Transverse colon (tissue), 4 donors: Measurements from ENCODE around the gene CASP12. TPM values are rescaled to one million over a fixed set of nuclear protein-coding genes. Genes with fewer than 3 reads are reported as not detected.

Source experiments
- DNase-seq: peaks from one replicate; pipeline ENCODE4 v3.0.0-alpha.2; 2019
- H3K27ac ChIP-seq, 4 donors: fragments of 200-600 bp; sonication (generic); 2 replicates each; pipeline ENCODE4 v1.5.1; 2016 to 2018; ENCODE audit warnings: inconsistent platforms in 4 of 4
- H3K27me3 ChIP-seq: fragments of 200-600 bp; sonication (generic); 2 replicates; pipeline ENCODE4 v1.5.1; 2017; ENCODE audit warnings: inconsistent platforms
- H3K36me3 ChIP-seq, 4 donors: fragments of 200-600 bp; sonication (generic); 2 replicates each; pipeline ENCODE4 v1.5.1; 2017 to 2019; ENCODE audit warnings: inconsistent platforms in 4 of 4
- H3K4me1 ChIP-seq, 4 donors: fragments of 200-600 bp; sonication (generic); 2 replicates each; pipeline ENCODE4 v1.5.1; 2017 to 2020; ENCODE audit warnings: inconsistent platforms in 4 of 4
- H3K4me3 ChIP-seq, 4 donors: fragments of 200-600 bp; sonication (generic); 1 replicate in 1 of 4; 2 replicates in 3 of 4; pipeline versions ENCODE4 v1.5.1 to v1.6.1; 2017 to 2019; ENCODE audit warnings: inconsistent platforms in 4 of 4
- H3K9me3 ChIP-seq, 2 donors: fragments of 200-600 bp; sonication (generic); 2 replicates each; pipeline ENCODE4 v1.5.1; 2017 to 2019; ENCODE audit warnings: inconsistent platforms in 2 of 2
- EP300 ChIP-seq: sonication (generic); formaldehyde crosslinking; IDR thresholded peaks from one replicate; pipeline ENCODE4 v1.6.1; 2017; ENCODE audit warnings: antibody characterized with exemption, low read depth
- POLR2A ChIP-seq: fragments of 450-650 bp; IDR thresholded peaks from one replicate; pipeline ENCODE4 v1.6.1; 2016; ENCODE audit warnings: antibody characterized with exemption, mild to moderate bottlenecking, moderate library complexity
- POLR2AphosphoS5 ChIP-seq, 3 donors: sonication (generic); formaldehyde crosslinking; IDR thresholded peaks; one replicate each; pipeline ENCODE4 v1.6.1; 2016; ENCODE audit warnings: antibody characterized with exemption in 3 of 3
- WGBS, 2 donors: methylation state at CpG; one replicate each; pipeline ENCODE4 v1.1.5; 2018; ENCODE audit warnings: low coverage in 1 of 2; 5-methylcytosine and 5-hydroxymethylcytosine counted together
- in situ Hi-C, 4 donors: fragments of 200-750 bp; cut with MboI; loops; one replicate each; pipeline versions ENCODE4 v1.15.0 to v1.15.1; 2017; ENCODE audit warnings: low sequenced_read_pairs in 3 of 4, low pct_ligation_motif_present in 1 of 4, low pct_unique_long_range_greater_than_20kb in 1 of 4
- intact Hi-C: fragments of 100-400 bp; cut with DNase I; formaldehyde crosslinking; loops from one replicate; pipeline ENCODE4 v1.15.1; 2023; ENCODE audit warnings: low total_unique reads
- total RNA-seq, 4 donors: library from RNA; depleted of rRNA; stranded (reverse); fragments of >200 nt; gene quantifications; one replicate each; pipeline ENCODE4 v1.1.0, GENCODE V29; 2016
- TF ChIP-seq, protein P1 (sequence below), 5 experiments: fragments of 200-600 bp in 3 of 5; fragments of 450-650 bp in 2 of 5; sonication (generic) in 3 of 5; IDR thresholded peaks; 1 replicate in 2 of 5; 2 replicates in 3 of 5; pipeline ENCODE4 v1.5.1; 2016 to 2017; ENCODE audit warnings: antibody characterized with exemption in 5 of 5, inconsistent platforms in 3 of 5, mild to moderate bottlenecking in 2 of 5, moderate library complexity in 1 of 5

The CASP12 gene
- total RNA-seq, 4 donors from 2014 or later: 0.27 to 1.9 TPM; not detected in 2

DNA sequence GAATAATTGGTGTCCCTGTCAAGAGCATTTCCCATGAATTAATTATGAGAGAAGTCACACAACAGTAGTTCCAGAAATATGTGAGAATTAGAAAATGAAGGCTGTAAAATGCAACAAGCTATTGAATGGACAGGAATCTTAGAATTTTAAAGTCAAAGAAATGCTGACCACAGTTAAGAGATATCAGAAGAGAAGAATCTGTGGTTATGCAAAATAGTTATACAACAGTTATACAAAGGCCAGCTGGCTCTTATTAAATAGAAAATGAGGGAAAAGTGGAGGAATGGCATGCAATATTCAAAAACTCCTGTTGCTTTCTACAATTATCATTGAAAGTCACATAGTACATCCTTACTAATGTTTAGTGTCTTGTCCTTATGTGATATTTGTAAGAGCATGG lies 27.4 kb downstream of the CASP12 start:
- Histone ChIP-seq H3K9me3 (no peaks in the 10 kb centered on the region), H3K36me3 (no peaks in the 10 kb centered on the region), H3K27ac (no peak overlapping the region), H3K27me3 (no peaks in the 10 kb centered on the region), H3K4me3 (no peak overlapping the region), H3K4me1 (no peaks in the 10 kb centered on the region)
- TF ChIP-seq POLR2A: no peak
- TF ChIP-seq POLR2AphosphoS5 (IDR thresholded peaks at IDR 0.05): no peak
- TF ChIP-seq, protein P1, sequence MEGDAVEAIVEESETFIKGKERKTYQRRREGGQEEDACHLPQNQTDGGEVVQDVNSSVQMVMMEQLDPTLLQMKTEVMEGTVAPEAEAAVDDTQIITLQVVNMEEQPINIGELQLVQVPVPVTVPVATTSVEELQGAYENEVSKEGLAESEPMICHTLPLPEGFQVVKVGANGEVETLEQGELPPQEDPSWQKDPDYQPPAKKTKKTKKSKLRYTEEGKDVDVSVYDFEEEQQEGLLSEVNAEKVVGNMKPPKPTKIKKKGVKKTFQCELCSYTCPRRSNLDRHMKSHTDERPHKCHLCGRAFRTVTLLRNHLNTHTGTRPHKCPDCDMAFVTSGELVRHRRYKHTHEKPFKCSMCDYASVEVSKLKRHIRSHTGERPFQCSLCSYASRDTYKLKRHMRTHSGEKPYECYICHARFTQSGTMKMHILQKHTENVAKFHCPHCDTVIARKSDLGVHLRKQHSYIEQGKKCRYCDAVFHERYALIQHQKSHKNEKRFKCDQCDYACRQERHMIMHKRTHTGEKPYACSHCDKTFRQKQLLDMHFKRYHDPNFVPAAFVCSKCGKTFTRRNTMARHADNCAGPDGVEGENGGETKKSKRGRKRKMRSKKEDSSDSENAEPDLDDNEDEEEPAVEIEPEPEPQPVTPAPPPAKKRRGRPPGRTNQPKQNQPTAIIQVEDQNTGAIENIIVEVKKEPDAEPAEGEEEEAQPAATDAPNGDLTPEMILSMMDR (IDR thresholded peaks at IDR 0.05): no peak
- TF ChIP-seq EP300: no peak
- intact Hi-C loops (no loop called here), in situ Hi-C loops (no loop called here)
- no peak for DNase-seq

DNA sequence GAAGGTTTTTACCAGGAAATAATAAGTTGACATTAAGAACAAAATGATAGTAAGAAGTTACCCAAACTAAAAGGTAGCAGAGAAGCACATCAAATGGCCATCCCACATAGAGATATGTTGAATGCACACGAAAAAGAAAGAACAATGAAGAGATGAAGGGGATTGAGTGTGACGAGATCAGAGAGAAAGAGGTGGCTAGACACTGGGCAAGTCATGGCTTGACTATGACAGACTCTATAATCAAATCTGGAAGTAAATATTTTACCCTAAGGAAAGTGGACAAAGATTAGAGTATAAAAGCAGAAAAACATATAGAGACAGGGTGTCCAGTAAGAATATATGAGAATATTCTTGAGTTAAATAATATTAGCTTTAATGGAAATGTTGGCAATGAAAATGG lies 31.4 kb downstream of the CASP12 start:
- in situ Hi-C loops: no loop called here
- DNase-seq: no peak
- Histone ChIP-seq H3K9me3 (peaks cover 0 to 6% of the 10 kb centered on the region in 2 donors), H3K36me3 (no peaks in the 10 kb centered on the region), H3K4me3 (no peak overlapping the region), H3K4me1 (no peaks in the 10 kb centered on the region), H3K27ac (no peak overlapping the region), H3K27me3 (no peaks in the 10 kb centered on the region)
- TF ChIP-seq POLR2A (no peak), EP300 (no peak)
- TF ChIP-seq, protein P1 (IDR thresholded peaks at IDR 0.05): no peak
- intact Hi-C loops: no loop called here
- 79 to 91% methylated on average over 2 of the region's 2 CpGs for WGBS, 2 donors

DNA sequence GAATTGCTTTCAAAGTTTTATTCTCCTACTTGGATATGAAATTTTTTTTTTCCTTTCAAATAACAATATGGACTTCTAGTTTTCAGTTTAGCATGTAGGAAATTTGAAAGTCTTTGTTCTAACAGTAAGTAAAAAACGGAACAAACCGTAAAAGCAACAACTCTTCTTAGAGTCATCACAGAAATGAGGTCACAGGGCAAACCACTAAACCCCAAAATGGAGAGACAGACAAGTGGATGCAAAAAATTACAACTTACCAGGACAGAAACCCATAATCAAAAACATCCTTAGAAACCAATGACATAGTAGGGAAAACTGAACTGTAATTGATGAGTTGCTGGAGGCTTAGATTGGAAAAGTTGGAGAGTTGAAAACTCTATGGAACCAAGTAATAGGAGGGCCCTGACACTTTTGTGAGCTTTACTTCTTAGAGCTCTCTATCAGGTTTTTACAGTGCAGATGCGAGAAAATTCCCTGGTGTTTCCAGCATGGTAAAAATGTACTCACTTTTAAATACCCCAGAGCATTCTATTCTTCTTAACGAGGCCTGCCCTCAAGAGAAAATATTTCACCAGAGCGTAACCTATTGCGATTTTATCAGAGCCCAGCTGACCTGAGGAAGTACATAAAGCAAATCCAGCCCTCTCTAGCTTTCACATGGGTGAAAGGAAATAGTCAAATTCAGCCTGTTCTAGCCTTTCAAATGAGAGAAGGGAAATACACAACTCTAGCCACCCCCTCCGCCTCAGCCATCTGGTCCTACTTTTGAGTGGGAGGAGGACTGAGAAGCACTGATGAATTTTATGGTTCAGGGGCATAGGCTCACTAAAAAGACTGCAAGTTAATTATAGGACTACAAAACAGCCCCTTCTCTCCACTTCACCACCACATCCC lies 39.1 kb downstream of the CASP12 start:
- in situ Hi-C loops: no loop called here
- Histone ChIP-seq H3K36me3 (no peaks in the 10 kb centered on the region), H3K4me3 (no peak overlapping the region), H3K4me1 (no peaks in the 10 kb centered on the region), H3K9me3 (no peaks in the 10 kb centered on the region), H3K27ac (no peak overlapping the region), H3K27me3 (no peaks in the 10 kb centered on the region)
- intact Hi-C loops: no loop called here
- 75 to 78% methylated on average over 6 to 7 of the region's 7 CpGs for WGBS, 2 donors
- no peak for DNase-seq
- no peak for TF ChIP-seq EP300
- TF ChIP-seq, protein P1 (IDR thresholded peaks at IDR 0.05): no peak

DNA sequence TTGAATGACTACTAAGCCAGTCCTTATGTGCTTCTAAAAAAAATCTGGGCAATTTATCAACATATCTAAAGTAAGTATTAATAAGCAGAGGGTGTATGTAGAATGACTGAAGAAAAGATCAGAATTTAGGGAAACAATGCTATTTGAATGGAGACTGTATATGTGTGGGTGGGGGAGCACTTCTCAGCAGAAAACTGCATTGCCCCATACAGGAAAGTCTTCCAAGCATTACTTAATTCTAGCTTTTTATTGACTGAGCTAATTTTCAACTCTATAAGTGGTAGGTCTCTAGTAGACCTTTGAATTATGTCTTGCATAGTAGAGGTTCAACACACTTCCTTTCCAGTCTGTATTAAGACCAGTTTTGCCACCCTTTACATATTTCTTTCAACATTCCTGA lies 41.7 kb downstream of the CASP12 start:
- intact Hi-C loops (no loop called here), in situ Hi-C loops (no loop called here)
- DNase-seq: no peak
- Histone ChIP-seq H3K4me3 (no peak overlapping the region), H3K27ac (no peak overlapping the region), H3K27me3 (no peaks in the 10 kb centered on the region), H3K9me3 (no peaks in the 10 kb centered on the region), H3K36me3 (no peaks in the 10 kb centered on the region), H3K4me1 (no peaks in the 10 kb centered on the region)
- no peak for TF ChIP-seq POLR2AphosphoS5 (IDR thresholded peaks at IDR 0.05)
- TF ChIP-seq, protein P1 (IDR thresholded peaks at IDR 0.05): no peak
- TF ChIP-seq EP300: no peak
- no peak for TF ChIP-seq POLR2A
